Fibroblast of pulmonary artery (primary cell): ENCODE measurements around the gene OR10D3.

Experiments used
- DNase-seq: peaks from one replicate; pipeline ENCODE4 v3.0.0-alpha.2; 2010; ENCODE audit warnings: low read depth
- H3K4me3 ChIP-seq: replicated peaks from 2 replicates; pipeline ENCODE4 v1.5.1; 2011; ENCODE audit warnings: low read depth, mild to moderate bottlenecking, control low read depth, low read length, moderate library complexity
- TF ChIP-seq, protein P1 (sequence below): IDR thresholded peaks from 2 replicates; pipeline ENCODE4 v1.5.1; 2011; ENCODE audit warnings: mild to moderate bottlenecking, control low read depth, low read length, inconsistent platforms; ENCODE audit errors: missing control alignments

Gene OR10D3, protein sequence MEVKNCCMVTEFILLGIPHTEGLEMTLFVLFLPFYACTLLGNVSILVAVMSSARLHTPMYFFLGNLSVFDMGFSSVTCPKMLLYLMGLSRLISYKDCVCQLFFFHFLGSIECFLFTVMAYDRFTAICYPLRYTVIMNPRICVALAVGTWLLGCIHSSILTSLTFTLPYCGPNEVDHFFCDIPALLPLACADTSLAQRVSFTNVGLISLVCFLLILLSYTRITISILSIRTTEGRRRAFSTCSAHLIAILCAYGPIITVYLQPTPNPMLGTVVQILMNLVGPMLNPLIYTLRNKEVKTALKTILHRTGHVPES

DNA sequence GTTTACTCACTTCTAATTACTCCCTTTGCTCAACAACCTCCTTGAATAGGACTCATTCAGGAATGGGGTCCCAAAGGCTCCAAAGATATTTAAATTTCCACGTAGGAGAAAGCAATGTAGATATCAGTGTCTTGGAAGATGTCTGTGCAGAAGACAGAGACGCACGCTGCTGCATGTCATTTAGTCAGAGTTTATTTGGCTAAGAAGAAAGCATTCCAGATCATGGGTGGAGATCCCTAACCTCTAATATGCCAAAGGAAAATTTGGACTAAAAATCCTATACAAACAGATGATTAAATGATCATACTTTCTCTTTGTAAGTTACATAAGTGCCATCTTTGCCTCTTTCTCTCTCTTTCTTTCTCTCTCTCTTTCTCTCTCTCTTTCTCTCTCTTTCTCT is at the start of gene OR10D3:
TSS of gene OR10D3 (plus strand) at position 278 of the 400 bp plus-strand sequence. CDS start 1,925 bp downstream, outside the sequence.
- TF ChIP-seq, protein P1, sequence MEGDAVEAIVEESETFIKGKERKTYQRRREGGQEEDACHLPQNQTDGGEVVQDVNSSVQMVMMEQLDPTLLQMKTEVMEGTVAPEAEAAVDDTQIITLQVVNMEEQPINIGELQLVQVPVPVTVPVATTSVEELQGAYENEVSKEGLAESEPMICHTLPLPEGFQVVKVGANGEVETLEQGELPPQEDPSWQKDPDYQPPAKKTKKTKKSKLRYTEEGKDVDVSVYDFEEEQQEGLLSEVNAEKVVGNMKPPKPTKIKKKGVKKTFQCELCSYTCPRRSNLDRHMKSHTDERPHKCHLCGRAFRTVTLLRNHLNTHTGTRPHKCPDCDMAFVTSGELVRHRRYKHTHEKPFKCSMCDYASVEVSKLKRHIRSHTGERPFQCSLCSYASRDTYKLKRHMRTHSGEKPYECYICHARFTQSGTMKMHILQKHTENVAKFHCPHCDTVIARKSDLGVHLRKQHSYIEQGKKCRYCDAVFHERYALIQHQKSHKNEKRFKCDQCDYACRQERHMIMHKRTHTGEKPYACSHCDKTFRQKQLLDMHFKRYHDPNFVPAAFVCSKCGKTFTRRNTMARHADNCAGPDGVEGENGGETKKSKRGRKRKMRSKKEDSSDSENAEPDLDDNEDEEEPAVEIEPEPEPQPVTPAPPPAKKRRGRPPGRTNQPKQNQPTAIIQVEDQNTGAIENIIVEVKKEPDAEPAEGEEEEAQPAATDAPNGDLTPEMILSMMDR: no peak
- no peak for DNase-seq
- no peak within 1 kb of the TSS for H3K4me3 ChIP-seq

DNA sequence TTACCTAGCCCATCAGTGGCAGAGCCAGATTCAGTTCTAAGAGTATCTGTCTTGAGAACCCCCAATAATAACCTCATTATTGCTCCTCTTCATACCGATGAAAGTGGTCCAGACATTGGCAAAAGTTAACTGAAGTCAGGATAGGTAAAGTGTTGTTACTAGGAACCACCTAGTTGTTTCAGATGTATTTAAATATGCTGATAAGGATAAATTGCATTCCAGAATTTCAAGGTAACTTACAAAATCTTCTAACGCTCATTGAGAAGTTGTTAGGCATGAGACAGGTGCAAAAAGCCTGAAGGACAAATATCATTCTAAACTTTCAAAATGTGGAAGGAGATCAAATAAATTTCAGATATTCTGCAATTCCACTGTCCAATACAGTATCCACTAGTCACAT is 40.1 kb upstream of the OR10D3 start:
- TF ChIP-seq, protein P1: no peak
- no peak for DNase-seq
- no peak overlapping the region for H3K4me3 ChIP-seq

DNA sequence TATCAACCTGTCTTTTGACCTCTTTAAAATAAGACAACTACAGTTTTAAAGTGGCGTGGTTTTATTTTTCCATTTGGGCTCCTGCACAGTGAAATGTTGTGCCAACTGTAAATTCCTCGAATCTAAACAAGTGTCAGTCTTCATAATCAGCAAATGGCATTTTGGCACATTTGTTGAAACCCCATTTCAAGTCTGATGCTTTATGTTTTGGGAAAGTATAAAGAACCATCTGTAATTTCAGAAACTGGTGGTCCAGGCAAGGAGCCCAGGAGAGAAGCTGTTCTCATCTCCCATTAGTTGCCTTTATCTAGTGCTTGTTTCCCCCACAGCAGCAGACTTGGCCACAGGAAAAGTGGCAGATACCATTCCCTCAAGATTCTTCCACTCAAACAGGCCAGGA is 35.2 kb upstream of the OR10D3 start:
- no peak for DNase-seq
- H3K4me3 ChIP-seq: no peak overlapping the region
- TF ChIP-seq, protein P1: no peak

DNA sequence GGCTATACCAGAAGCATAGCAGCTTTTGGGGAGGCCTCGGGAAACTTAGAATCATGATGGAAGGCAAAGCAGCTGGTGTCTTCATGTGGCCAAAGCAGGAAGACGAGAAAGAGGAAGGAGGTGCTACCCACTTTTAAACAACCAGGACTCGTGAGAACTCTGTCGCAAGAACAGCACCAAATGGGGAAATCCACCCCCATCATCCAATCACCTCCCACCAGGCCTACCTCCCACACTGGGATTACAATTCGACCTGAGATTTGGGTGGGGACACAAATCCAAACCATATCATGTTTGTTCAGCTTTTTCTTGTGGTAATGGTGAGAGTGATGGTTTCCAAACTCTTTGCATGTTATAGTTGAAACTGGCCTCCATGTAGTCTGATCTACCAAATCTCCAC is 32.5 kb upstream of the OR10D3 start:
- no peak overlapping the region for H3K4me3 ChIP-seq
- no peak for DNase-seq
- TF ChIP-seq, protein P1: no peak

DNA sequence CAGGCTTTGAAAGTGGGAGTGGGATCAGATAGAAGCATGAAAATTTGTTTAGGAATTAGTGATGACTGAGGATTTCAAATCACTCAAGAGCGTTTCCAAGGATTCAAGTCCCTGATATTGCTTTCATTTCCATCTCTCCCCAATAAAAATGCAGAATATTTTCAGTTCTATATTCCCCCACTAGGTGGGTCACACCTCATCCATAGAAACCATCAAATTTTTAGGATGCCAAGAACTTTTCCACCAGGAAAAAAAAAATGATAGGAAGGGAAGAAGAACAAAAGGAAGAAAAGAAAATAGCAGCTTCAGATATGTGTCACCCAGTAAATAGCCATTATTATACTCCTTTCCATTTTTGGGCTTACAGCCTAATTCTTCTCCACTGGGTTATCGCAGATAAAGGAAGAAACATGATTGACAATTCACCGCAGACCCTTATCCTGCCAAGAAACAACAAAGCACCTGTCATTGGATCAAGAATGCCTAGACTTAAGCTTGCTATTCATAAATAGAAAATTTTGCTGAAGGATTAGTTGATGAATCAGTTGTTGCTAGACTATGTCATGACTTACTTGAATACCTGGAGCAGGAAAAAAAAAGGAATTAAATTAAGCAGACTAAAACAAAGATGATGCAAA is 30.3 kb upstream of the OR10D3 start:
- DNase-seq: no peak
- TF ChIP-seq, protein P1: peak; percentile 9
- H3K4me3 ChIP-seq: no peak overlapping the region

DNA sequence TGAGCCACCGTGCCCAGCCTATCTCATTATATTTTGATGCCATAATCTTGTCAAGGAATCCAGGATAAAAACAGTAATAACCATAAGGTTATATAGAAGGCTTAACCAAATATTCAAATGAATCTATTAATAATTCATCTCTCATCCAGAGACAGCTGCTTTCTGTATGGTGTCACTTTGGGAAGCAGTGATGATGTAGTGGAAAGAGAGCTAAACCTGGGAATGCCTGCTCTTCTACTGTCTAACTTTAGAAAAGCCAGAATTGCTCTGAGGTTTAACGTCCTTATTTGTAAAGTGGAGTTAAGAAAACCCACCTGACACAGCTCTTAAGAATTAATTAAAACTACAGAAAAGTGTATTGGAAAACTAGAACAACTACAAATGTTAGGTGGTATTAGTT is 29.3 kb upstream of the OR10D3 start:
- no peak for DNase-seq
- TF ChIP-seq, protein P1: no peak
- H3K4me3 ChIP-seq: no peak overlapping the region
